Psoas muscle (tissue), 8 donors: Measurements from ENCODE around the gene TMEM139. TPM values are rescaled to one million over a fixed set of nuclear protein-coding genes. Genes with fewer than 3 reads are reported as not detected.

Experiments
- ATAC-seq, 4 donors: fragments of 200-7000 bp; cut with Tn5 transposase; one replicate each; pipeline ENCODE4 v1.9.1; 2020; ENCODE audit warnings: moderate library complexity in 3 of 4, mild to moderate bottlenecking in 2 of 4
- DNase-seq, 2 donors: peaks; one replicate each; pipeline ENCODE4 v3.0.0-alpha.2; 2020
- H3K27ac ChIP-seq: fragments of 200-600 bp; one replicate; pipeline ENCODE4 v1.8.0; 2022
- H3K27me3 ChIP-seq, 3 donors: fragments of 200-600 bp in 1 of 3; one replicate each; pipeline versions ENCODE4 v1.6.1 to v1.8.0; 2013 to 2022; ENCODE audit warnings: low read length in 2 of 3, mild to moderate bottlenecking in 2 of 3, moderate library complexity in 1 of 3; ENCODE audit not compliant: insufficient read depth in 3 of 3
- H3K36me3 ChIP-seq, 2 donors: fragments of 200-600 bp in 1 of 2; one replicate each; pipeline versions ENCODE4 v1.6.1 to v1.8.0; 2013 to 2022; ENCODE audit warnings: low read depth in 1 of 2, mild to moderate bottlenecking in 1 of 2, moderate library complexity in 1 of 2; ENCODE audit not compliant: insufficient read depth in 1 of 2
- H3K4me1 ChIP-seq: fragments of 200-600 bp; one replicate; pipeline ENCODE4 v1.8.0; 2022
- H3K4me3 ChIP-seq: fragments of 200-600 bp; one replicate; pipeline ENCODE4 v1.8.0; 2022; ENCODE audit warnings: mild to moderate bottlenecking
- H3K9me3 ChIP-seq: fragments of 200-600 bp; one replicate; pipeline ENCODE4 v1.8.0; 2022
- CTCF ChIP-seq: fragments of 200-600 bp; IDR thresholded peaks from one replicate; pipeline ENCODE4 v1.8.0; 2022; ENCODE audit warnings: antibody characterized with exemption
- WGBS, 3 donors: extraction: QIAGEN DNeasy Blood & Tissue Kit; methylation state at CpG; one replicate each; pipeline versions ENCODE4 v1.1.6 to v1.1.7; 2013; 5-methylcytosine and 5-hydroxymethylcytosine counted together
- intact Hi-C, 2 donors: fragments of 100-400 bp; cut with DNase I; formaldehyde crosslinking; loops; one replicate each; pipeline versions ENCODE4 v1.11.0 to v1.14.2; 2022
- polyA plus RNA-seq, 3 donors: library from polyadenylated mRNA; stranded (reverse); fragments of 200-250 nt; gene quantifications; one replicate each; pipeline ENCODE4 v1.2.3, GENCODE V29; 2013
- total RNA-seq, 4 donors: library from RNA; stranded (reverse); fragmentation: NEBNext Ultra II Directional in 2 of 4; extraction: Animal tissue kit (Norgen Biotek cat#: 25700) in 2 of 4; gene quantifications; one replicate each; pipeline versions ENCODE4 v1.2.1 to v1.2.4, GENCODE V29; 2021 to 2023
- donor health status: healthy with polysubstance abuse.
- donor health status: DM: no; HTN: no; CAD: no; lungs with moderate emphysema.
- donor health status: Bipolar disorder and iron deficiency.
- donor health status: healthy.
- donor health status: DM: yes; HTN: yes; CAD: no.
- donor health status: DM: no; HTN: no; CAD: no.
- donor health status: DM: no; HTN: no; CAD: no.
- donor health status: DM: yes; HTN: yes; CAD: no.

The TMEM139 gene
- total and polyA plus RNA-seq, 7 donors: 0.04 to 0.43 (median 0.36) TPM; not detected in 3

GRCh38 chr7:143280160-143280559 lies 4.6 kb upstream of the TMEM139 start:
- no peaks in the 10 kb centered on the region for H3K9me3 ChIP-seq
- no peaks in the 10 kb centered on the region for H3K27me3 ChIP-seq
- WGBS, 3 donors: 41 to 53% (median 43%) methylated on average over 1 of the region's 1 CpG
- intact Hi-C loops: no loop called here
- no peaks in the 10 kb centered on the region for H3K4me1 ChIP-seq
- peak overlapping the region; percentile 2 for H3K27ac ChIP-seq
- no peak overlapping the region for H3K4me3 ChIP-seq
- no peak for TF ChIP-seq CTCF
- no peaks in the 10 kb centered on the region for H3K36me3 ChIP-seq
- ATAC-seq (no peak), DNase-seq (no peak)

- no peak overlapping the region for H3K4me3 ChIP-seq
- no peak for DNase-seq
- H3K36me3 ChIP-seq: no peaks in the 10 kb centered on the region
- no peaks in the 10 kb centered on the region for H3K9me3 ChIP-seq
- intact Hi-C loops: no loop called here
- no peaks in the 10 kb centered on the region for H3K4me1 ChIP-seq
- 46 to 65% (median 56%) methylated on average over 2 of the region's 2 CpGs for WGBS, 3 donors
- no peaks in the 10 kb centered on the region for H3K27me3 ChIP-seq
- ATAC-seq: no peak
- H3K27ac ChIP-seq: no peak overlapping the region
- no peak for TF ChIP-seq CTCF
Measured at GRCh38 chr7:143280566-143280965, 4.2 kb upstream of the TMEM139 start.

- no peak for DNase-seq
- WGBS, 3 donors: 88 to 92% (median 92%) methylated on average over 2 of the region's 2 CpGs
- Histone ChIP-seq H3K27ac (no peak overlapping the region), H3K27me3 (no peaks in the 10 kb centered on the region), H3K4me3 (no peak overlapping the region), H3K4me1 (no peaks in the 10 kb centered on the region), H3K9me3 (no peaks in the 10 kb centered on the region), H3K36me3 (no peaks in the 10 kb centered on the region)
- no peak for ATAC-seq
- TF ChIP-seq CTCF: no peak
- intact Hi-C loops: no loop called here
Measured at GRCh38 chr7:143281529-143281928, 3.2 kb upstream of the TMEM139 start.

GRCh38 chr7:143282124-143282523 lies 2.6 kb upstream of the TMEM139 start:
- Histone ChIP-seq H3K9me3 (no peaks in the 10 kb centered on the region), H3K4me1 (no peaks in the 10 kb centered on the region), H3K27me3 (no peaks in the 10 kb centered on the region), H3K4me3 (no peak overlapping the region), H3K36me3 (no peaks in the 10 kb centered on the region), H3K27ac (no peak overlapping the region)
- intact Hi-C loops: no loop called here
- ATAC-seq (no peak), DNase-seq (no peak)
- WGBS, 3 donors: 97% methylated on average over 8 of the region's 8 CpGs
- no peak for TF ChIP-seq CTCF

- no peak overlapping the region for H3K4me3 ChIP-seq
- intact Hi-C loops: no loop called here
- ATAC-seq (no peak), DNase-seq (no peak)
- no peaks in the 10 kb centered on the region for H3K27me3 ChIP-seq
- H3K4me1 ChIP-seq: no peaks in the 10 kb centered on the region
- no peak for TF ChIP-seq CTCF
- no peak overlapping the region for H3K27ac ChIP-seq
- WGBS, 3 donors: 71 to 77% (median 76%) methylated on average over 4 of the region's 4 CpGs
- no peaks in the 10 kb centered on the region for H3K36me3 ChIP-seq
- H3K9me3 ChIP-seq: no peaks in the 10 kb centered on the region
Measured at GRCh38 chr7:143283381-143283780, 1.4 kb upstream of the TMEM139 start.
